ENCODE data around the gene ABCA13. TPM values are rescaled to one million over a fixed set of nuclear protein-coding genes. Genes with fewer than 3 reads are reported as not detected.

Gene ABCA13
- total RNA-seq, 3 donors from 2014 or later: 0.43 to 1.6 (median 1.1) TPM

GRCh38 chr7:48300301-48300700 is 129.0 kb downstream of the ABCA13 start:
- no peak overlapping the region for H3K4me3 ChIP-seq
- intact Hi-C loops (cut with DNase I, micrococcal nuclease): no loop called here
- ATAC-seq (no peak), DNase-seq (no peak)
- no peaks in the 10 kb centered on the region for H3K9me3 ChIP-seq
- TF ChIP-seq CTCF (IDR thresholded peaks at IDR 0.05): no peak
- no peaks in the 10 kb centered on the region for H3K4me1 ChIP-seq (ENCODE audit: low read depth)
- no peaks in the 10 kb centered on the region for H3K36me3 ChIP-seq (ENCODE audit: low read depth)

DNA sequence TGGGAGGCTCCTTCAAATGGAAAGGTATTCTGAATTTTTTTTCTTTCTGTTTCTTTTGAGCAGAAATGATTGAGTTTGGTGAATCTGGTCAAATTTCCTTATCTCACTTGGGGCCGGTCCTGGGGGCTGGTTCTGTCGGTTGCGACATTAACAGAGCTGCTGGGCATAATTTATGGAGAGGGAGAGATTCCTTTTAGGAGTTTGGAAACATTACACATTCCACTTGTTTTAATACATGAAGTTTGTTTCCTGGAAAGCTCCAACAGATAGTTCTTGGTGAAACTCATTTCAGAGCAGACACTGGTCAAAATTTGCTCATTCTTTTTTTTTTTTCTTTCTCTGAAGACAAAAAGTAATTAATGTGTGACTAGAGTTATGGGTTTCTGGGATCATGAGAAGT is 129.9 kb downstream of the ABCA13 start:
- no peak for TF ChIP-seq CTCF (IDR thresholded peaks at IDR 0.05)
- intact Hi-C loops (cut with DNase I, micrococcal nuclease): no loop called here

GRCh38 chr7:48304641-48305040 is 133.4 kb downstream of the ABCA13 start:
- DNase-seq (no peak), ATAC-seq (no peak)
- H3K9me3 ChIP-seq: no peaks in the 10 kb centered on the region
- H3K36me3 ChIP-seq (ENCODE audit: low read depth): no peaks in the 10 kb centered on the region
- H3K4me3 ChIP-seq: no peak overlapping the region
- intact Hi-C loops (cut with DNase I, micrococcal nuclease): no loop called here
- no peak for TF ChIP-seq CTCF (IDR thresholded peaks at IDR 0.05)
- H3K4me1 ChIP-seq (ENCODE audit: low read depth): no peaks in the 10 kb centered on the region

More for the DNA sequence above, 129.9 kb downstream of the ABCA13 start:
- no peak for DNase-seq
- no peaks in the 10 kb centered on the region for H3K9me3 ChIP-seq
- H3K4me1 ChIP-seq (ENCODE audit: low read depth): no peaks in the 10 kb centered on the region
- ATAC-seq: no peak
- no peaks in the 10 kb centered on the region for H3K36me3 ChIP-seq (ENCODE audit: low read depth)
- no peak overlapping the region for H3K4me3 ChIP-seq

DNA sequence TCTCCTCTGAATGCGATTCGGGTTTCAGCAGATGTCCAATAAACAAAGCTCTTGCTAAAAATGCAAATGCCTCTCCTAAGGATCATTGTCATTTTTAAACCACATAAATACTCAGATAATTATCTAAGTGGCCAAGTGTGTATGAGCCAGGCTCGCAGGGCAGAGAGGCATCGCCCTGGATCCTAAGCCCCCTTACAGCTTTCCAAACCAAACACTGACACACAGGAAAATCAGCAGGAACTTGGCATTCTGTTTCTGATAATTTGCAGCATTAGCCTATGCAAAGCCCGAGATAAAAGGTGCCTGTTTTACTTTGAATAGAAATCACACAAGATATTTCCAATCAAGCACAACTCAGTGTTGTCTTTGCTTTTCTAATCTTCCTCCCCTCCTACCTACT is 134.4 kb downstream of the ABCA13 start:
- intact Hi-C loops (cut with DNase I, micrococcal nuclease): no loop called here
- Histone ChIP-seq H3K4me1 (ENCODE audit: low read depth) (no peaks in the 10 kb centered on the region), H3K36me3 (ENCODE audit: low read depth) (no peaks in the 10 kb centered on the region), H3K4me3 (no peak overlapping the region), H3K9me3 (no peaks in the 10 kb centered on the region)
- no peak for DNase-seq
- no peak for ATAC-seq
- no peak for TF ChIP-seq CTCF (IDR thresholded peaks at IDR 0.05)

DNA sequence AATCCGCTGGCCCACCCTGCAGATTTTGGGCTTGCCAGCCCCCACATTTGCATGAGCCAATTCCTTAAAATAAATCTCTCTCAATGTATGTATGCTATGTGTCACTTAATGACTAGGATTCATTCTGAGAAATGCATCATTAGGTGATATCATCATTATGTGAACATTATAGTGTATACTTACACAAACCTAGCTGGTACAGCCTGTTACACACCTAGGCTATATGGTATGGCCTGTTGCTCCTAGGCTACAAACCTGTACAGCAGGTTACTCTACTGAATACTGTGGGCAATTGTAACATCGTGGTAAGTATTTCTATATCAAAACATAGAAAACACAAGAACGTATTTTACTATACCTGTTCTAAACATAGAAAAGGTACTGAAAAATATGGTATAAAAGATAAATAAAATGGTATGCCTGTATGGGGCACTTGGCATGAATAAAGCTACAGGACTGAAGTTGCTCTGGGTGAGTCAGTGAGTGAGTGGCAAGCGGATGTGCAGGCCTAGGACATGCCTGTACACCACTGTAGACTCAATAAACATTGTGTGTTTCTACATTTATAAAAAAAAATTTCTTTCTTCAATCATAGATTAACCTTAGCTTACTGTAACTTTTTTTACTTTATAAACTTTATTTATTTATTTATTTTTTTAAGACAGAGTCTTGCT is 135.9 kb downstream of the ABCA13 start:
- Histone ChIP-seq H3K9me3 (no peaks in the 10 kb centered on the region), H3K36me3 (ENCODE audit: low read depth) (no peaks in the 10 kb centered on the region), H3K4me1 (ENCODE audit: low read depth) (no peaks in the 10 kb centered on the region), H3K4me3 (no peak overlapping the region)
- TF ChIP-seq CTCF (IDR thresholded peaks at IDR 0.05): no peak
- ATAC-seq: no peak
- intact Hi-C loops (cut with DNase I, micrococcal nuclease): no loop called here
- DNase-seq: no peak

- no peaks in the 10 kb centered on the region for H3K36me3 ChIP-seq (ENCODE audit: low read depth)
- no peak for TF ChIP-seq CTCF (IDR thresholded peaks at IDR 0.05)
- DNase-seq (no peak), ATAC-seq (no peak)
- intact Hi-C loops (cut with DNase I, micrococcal nuclease): no loop called here
- H3K9me3 ChIP-seq: no peaks in the 10 kb centered on the region
- H3K4me1 ChIP-seq (ENCODE audit: low read depth): no peaks in the 10 kb centered on the region
- H3K4me3 ChIP-seq: no peak overlapping the region
Observed at GRCh38 chr7:48309720-48310119, 138.5 kb downstream of the ABCA13 start.
